Astrocyte (in vitro differentiated cells and primary cell): ENCODE results near the gene LRPAP1.

Source experiments
- EZH2 ChIP-seq: IDR thresholded peaks from 2 replicates; pipeline ENCODE4 v1.6.1; 2012; ENCODE audit warnings: mild to moderate bottlenecking, low read length, inconsistent platforms; ENCODE audit not compliant: insufficient read depth
- TF ChIP-seq, protein P1 (sequence below): IDR thresholded peaks from 2 replicates; pipeline ENCODE4 v1.5.1; 2011; ENCODE audit warnings: low read depth, mild to moderate bottlenecking, inconsistent platforms, low read length, moderate library complexity; ENCODE audit not compliant: insufficient read depth

DNA sequence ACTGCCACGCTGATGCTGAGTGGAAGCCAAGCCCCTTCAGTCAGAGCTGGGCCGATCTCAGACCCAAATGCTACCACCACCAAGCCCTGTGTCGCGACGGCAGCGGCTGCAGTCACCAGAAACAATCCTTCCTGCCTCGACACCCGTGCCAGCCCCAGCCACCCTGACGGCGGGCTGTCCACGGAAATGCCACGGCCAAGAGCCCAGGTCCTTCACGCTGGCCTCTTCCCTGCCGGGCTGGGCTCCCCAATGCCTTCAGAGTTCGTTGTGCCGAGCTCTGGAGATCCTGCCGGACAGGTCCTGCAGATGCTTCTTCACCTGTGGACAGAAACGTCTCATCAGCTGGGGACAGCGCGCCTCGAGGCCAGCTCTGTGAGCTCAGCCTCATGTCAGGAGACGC is 19.5 kb downstream of the LRPAP1 start:
- TF ChIP-seq, protein P1, sequence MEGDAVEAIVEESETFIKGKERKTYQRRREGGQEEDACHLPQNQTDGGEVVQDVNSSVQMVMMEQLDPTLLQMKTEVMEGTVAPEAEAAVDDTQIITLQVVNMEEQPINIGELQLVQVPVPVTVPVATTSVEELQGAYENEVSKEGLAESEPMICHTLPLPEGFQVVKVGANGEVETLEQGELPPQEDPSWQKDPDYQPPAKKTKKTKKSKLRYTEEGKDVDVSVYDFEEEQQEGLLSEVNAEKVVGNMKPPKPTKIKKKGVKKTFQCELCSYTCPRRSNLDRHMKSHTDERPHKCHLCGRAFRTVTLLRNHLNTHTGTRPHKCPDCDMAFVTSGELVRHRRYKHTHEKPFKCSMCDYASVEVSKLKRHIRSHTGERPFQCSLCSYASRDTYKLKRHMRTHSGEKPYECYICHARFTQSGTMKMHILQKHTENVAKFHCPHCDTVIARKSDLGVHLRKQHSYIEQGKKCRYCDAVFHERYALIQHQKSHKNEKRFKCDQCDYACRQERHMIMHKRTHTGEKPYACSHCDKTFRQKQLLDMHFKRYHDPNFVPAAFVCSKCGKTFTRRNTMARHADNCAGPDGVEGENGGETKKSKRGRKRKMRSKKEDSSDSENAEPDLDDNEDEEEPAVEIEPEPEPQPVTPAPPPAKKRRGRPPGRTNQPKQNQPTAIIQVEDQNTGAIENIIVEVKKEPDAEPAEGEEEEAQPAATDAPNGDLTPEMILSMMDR: no peak
- TF ChIP-seq EZH2: no peak
